ENCODE results near the gene ESPL1. TPM values are rescaled to one million over a fixed set of nuclear protein-coding genes. Genes with fewer than 3 reads are reported as not detected.

The ESPL1 gene
- polyA plus RNA-seq, 1 donor (not counting 4 experiments of a cell fraction or from before 2014, with no cell fraction given): 3.7 TPM

GRCh38 chr12:53231921-53232645 is 36.0 kb upstream of the ESPL1 start, which contains the start of gene RARG:
Gene RARG, minus strand, starts transcription at chr12:53232209. Its CDS starts 4,664 bp downstream, at chr12:53227545.
- Histone ChIP-seq H3K9ac (ENCODE audit: control insufficient read depth, extremely low read depth, insufficient read depth, low read length) (peak within 1 kb of the TSS; percentile 81), H3K79me2 (ENCODE audit: control insufficient read depth, insufficient read depth, low read length) (peaks cover 6% of the 10 kb centered on the region), H3K4me3 (ENCODE audit: control insufficient read depth in 2 of 3, extremely low read depth in 1 of 3, insufficient read depth in 2 of 3, low read depth in 1 of 3, low read length in 3 of 3) (peak within 1 kb of the TSS; percentile 38 to 83 (median 56)), H3K27ac (ENCODE audit: control insufficient read depth, insufficient read depth, low read length) (peak within 1 kb of the TSS; percentile 61), H2AFZ (ENCODE audit: control insufficient read depth, low read length) (peak within 1 kb of the TSS; percentile 41), H3K9me1 (ENCODE audit: control insufficient read depth, extremely low read depth, insufficient read depth, low read length) (no peaks in the 10 kb centered on the region), H3K4me2 (ENCODE audit: control insufficient read depth, extremely low read depth, insufficient read depth, low read depth, low read length) (peak within 1 kb of the TSS; percentile 83), H3K4me1 (ENCODE audit: control insufficient read depth, extremely low read depth, insufficient read depth, low read length) (peaks cover 52% of the 10 kb centered on the region), H3K27me3 (ENCODE audit: control insufficient read depth, extremely low read depth, insufficient read depth, low read length) (no peaks in the 10 kb centered on the region), H3K9me3 (ENCODE audit: control insufficient read depth, low read depth, low read length) (no peaks in the 10 kb centered on the region), H4K20me1 (ENCODE audit: control insufficient read depth, extremely low read depth, insufficient read depth, low read length) (no peaks in the 10 kb centered on the region), H3K36me3 (ENCODE audit: control insufficient read depth in 2 of 2, extremely low read depth in 1 of 2, insufficient read depth in 2 of 2, low read length in 2 of 2) (peaks cover under 1 to 1% of the 10 kb centered on the region in 2 experiments)
- FAIRE-seq (no peak), DNase-seq (ENCODE audit: low read depth, low spot score) (no peak)
- TF ChIP-seq CTCF (optimal IDR thresholded peaks at IDR 0.05 in 1 of 3, IDR thresholded peaks at IDR 0.05 in 1 of 3, conservative IDR thresholded peaks at IDR 0.05 in 1 of 3; ENCODE audit: extremely low read depth in 1 of 3, insufficient read depth in 2 of 3, low read length in 3 of 3): no peak
- no peak for TF ChIP-seq EZH2 (IDR thresholded peaks at IDR 0.05; ENCODE audit: low read length)
- dilution Hi-C loops (cut with MboI; ENCODE audit: extremely low pct_ligation_motif_present, low sequenced_read_pairs): no loop called here

GRCh38 chr12:53232646-53233461 is 35.2 kb upstream of the ESPL1 start:
- TF ChIP-seq CTCF (optimal IDR thresholded peaks at IDR 0.05 in 1 of 3, IDR thresholded peaks at IDR 0.05 in 1 of 3, conservative IDR thresholded peaks at IDR 0.05 in 1 of 3; ENCODE audit: extremely low read depth in 1 of 3, insufficient read depth in 2 of 3, low read length in 3 of 3) (no peak), EZH2 (IDR thresholded peaks at IDR 0.05; ENCODE audit: low read length) (no peak)
- no peaks in the 10 kb centered on the region for H3K27me3 ChIP-seq (ENCODE audit: control insufficient read depth, extremely low read depth, insufficient read depth, low read length)
- H2AFZ ChIP-seq (ENCODE audit: control insufficient read depth, low read length): peak overlapping the region; percentile 41
- no peaks in the 10 kb centered on the region for H3K9me3 ChIP-seq (ENCODE audit: control insufficient read depth, low read depth, low read length)
- H3K9me1 ChIP-seq (ENCODE audit: control insufficient read depth, extremely low read depth, insufficient read depth, low read length): no peaks in the 10 kb centered on the region
- H3K9ac ChIP-seq (ENCODE audit: control insufficient read depth, extremely low read depth, insufficient read depth, low read length): peak overlapping the region; percentile 63
- H3K36me3 ChIP-seq (ENCODE audit: control insufficient read depth in 2 of 2, extremely low read depth in 1 of 2, insufficient read depth in 2 of 2, low read length in 2 of 2): peaks cover 0 to 1% of the 10 kb centered on the region in 2 experiments
- peaks cover 6% of the 10 kb centered on the region for H3K79me2 ChIP-seq (ENCODE audit: control insufficient read depth, insufficient read depth, low read length)
- dilution Hi-C loops (cut with MboI; ENCODE audit: extremely low pct_ligation_motif_present, low sequenced_read_pairs): no loop called here
- peaks cover 52% of the 10 kb centered on the region for H3K4me1 ChIP-seq (ENCODE audit: control insufficient read depth, extremely low read depth, insufficient read depth, low read length)
- peak overlapping the region; percentile 15 to 44 (median 37) for H3K4me3 ChIP-seq (ENCODE audit: control insufficient read depth in 2 of 3, extremely low read depth in 1 of 3, insufficient read depth in 2 of 3, low read depth in 1 of 3, low read length in 3 of 3)
- peak overlapping the region; percentile 83 for H3K4me2 ChIP-seq (ENCODE audit: control insufficient read depth, extremely low read depth, insufficient read depth, low read depth, low read length)
- H3K27ac ChIP-seq (ENCODE audit: control insufficient read depth, insufficient read depth, low read length): peak overlapping the region; percentile 61
- DNase-seq (ENCODE audit: low read depth, low spot score) (no peak), FAIRE-seq (peak; percentile 84)
- H4K20me1 ChIP-seq (ENCODE audit: control insufficient read depth, extremely low read depth, insufficient read depth, low read length): no peaks in the 10 kb centered on the region
